ENCODE measurements around the gene TSC22D3. TPM values are rescaled to one million over a fixed set of nuclear protein-coding genes. Genes with fewer than 3 reads are reported as not detected.
"Not testable (repeated sequence)": the region's sequence is repeated elsewhere in the genome, so short reads cannot be mapped to it uniquely, and the experiment has no call there.

Gene TSC22D3
- total RNA-seq, 3 donors from 2014 or later = 14.1 to 21.6 (median 18.5) TPM

DNA sequence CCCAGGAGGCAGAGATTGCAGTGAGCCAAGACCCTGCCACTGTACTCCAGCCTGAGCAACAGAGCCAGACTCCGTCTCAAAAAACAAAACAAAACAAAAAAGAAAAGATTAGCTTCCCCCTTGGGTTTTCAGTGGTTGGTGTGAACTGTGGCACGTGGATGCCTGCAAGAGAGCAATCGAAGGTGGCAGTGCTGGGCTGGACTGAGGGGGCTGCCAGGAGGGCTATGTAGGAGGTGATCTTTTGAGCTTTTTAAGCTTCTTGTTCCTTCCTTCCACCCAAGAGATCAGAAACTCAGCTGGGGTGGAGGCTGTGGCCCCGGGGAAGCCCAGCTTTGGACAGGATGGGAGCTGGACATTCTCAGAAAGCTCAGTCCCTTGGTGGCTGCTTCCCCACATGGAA lies 97.7 kb downstream of the TSC22D3 start:
- Mint-ChIP-seq H3K27me3 (ENCODE audit: low read depth) (no peaks in the 10 kb centered on the region), H3K36me3 (ENCODE audit: insufficient read depth) (no peaks in the 10 kb centered on the region), H3K9me3 (no peaks in the 10 kb centered on the region), H3K4me3 (peak overlapping the region; percentile 89), H3K4me1 (ENCODE audit: low read depth) (peaks cover 66% of the 10 kb centered on the region)
- no peak for ATAC-seq
- no peak for DNase-seq

DNA sequence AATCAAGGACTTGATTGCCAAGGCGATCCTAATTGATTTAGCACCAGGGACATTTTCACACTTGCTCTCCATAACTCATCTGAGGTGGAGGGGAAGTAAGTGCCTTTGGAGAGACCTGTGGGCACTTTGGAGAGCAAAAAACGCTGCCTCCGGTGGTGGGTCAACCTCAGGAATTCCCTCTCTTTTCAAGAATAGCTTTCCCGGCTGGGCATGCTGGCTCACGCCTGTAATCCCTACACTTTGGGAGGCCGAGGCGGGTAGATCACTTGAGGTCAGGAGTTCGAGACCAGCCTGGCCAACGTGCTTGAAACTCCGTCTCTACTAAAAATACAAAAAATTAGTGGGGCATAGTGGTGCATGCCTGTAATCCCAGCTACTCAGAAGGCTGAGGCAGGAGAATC lies 98.1 kb downstream of the TSC22D3 start:
- ATAC-seq (no peak), DNase-seq (no peak)
- H3K4me3 Mint-ChIP-seq = peak overlapping the region; percentile 89
- H3K9me3 Mint-ChIP-seq = no peaks in the 10 kb centered on the region
- no peaks in the 10 kb centered on the region for H3K27me3 Mint-ChIP-seq (ENCODE audit: low read depth)
- no peaks in the 10 kb centered on the region for H3K36me3 Mint-ChIP-seq (ENCODE audit: insufficient read depth)
- H3K4me1 Mint-ChIP-seq (ENCODE audit: low read depth) = peaks cover 67% of the 10 kb centered on the region

DNA sequence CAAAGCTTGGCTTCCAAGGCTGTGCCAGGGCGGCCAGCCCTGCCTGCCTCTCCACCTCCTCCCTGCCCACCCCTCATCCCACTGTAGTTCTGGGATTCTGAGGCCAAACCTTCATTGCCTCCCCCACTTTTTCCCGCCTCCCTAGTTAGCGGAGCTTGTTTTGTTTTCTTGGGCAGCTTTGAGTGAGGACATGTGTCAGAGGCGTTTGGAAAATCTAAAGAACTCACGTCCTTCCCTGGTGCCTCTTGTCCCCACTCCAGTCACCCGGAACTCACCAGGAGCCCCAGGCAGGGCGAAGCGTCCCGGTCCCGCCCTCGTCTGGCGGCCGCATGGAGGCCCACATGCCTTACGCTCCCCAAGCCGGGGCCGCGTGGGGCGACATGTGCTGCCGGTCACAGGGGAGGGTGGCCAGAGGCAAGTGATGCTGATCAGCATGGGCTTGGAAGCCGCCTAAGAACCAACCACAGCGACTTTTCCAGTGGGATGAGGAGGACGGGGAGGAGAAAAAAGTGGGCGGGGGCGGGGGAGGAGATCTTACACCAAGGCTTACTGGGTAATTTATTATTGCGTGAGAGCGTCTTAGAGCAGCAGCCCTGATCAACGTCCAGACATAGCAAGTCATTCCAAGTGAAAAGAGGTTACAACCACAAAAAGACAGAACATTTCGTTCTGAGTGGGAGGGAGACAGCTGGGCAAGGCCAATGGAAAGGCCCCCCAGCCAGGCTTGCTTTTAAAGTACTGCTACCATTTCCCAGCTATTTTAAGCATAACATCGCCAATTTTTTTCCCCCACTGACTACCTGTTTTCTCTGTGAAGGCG lies 98.8 kb downstream of the TSC22D3 start:
- DNase-seq (peak; percentile 47), ATAC-seq (peak; percentile 33 to 49)
- Mint-ChIP-seq H3K4me1 (ENCODE audit: low read depth) (peaks cover 67% of the 10 kb centered on the region), H3K9me3 (no peaks in the 10 kb centered on the region), H3K27me3 (ENCODE audit: low read depth) (no peaks in the 10 kb centered on the region), H3K36me3 (ENCODE audit: insufficient read depth) (no peaks in the 10 kb centered on the region), H3K4me3 (peak overlapping the region; percentile 89)

DNA sequence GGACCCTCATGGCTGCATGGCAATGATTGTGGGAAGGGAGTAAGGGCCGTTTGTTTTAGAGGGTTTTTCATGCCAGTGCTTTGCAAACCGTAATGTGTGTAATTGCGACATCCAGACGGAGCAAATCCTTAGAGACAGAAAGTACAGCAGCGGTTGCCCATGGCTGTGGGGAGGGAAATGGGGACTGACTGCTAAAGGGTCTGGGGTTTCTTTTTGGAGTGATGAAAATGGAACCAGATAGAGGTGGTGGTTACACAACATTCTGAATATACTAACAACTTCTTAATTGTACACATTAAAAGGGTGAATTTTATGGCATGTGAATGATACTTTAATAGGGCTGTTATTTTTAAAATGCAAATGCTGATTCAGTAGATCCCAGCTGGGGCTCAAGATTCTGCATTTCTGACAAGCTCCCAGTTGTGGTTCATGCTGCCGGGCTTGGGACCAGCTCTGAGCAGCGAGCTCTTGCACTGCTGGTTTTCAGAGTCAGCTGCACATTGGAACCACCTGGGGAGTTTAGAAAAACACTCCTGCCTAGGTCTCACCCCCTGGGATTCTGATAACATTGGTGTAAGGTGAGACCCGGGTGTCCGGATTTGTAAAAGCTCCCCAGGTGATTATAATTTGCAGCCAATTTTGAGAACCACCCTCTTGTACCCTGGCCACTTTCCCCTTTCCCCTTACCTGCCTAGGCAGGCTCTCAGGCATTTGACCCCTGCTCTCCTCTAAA lies 99.6 kb downstream of the TSC22D3 start:
- Mint-ChIP-seq H3K27me3 (ENCODE audit: low read depth) (no peaks in the 10 kb centered on the region), H3K36me3 (ENCODE audit: insufficient read depth) (no peaks in the 10 kb centered on the region), H3K4me1 (ENCODE audit: low read depth) (peaks cover 65% of the 10 kb centered on the region), H3K4me3 (peak overlapping the region; percentile 89), H3K9me3 (no peaks in the 10 kb centered on the region)
- DNase-seq (no peak), ATAC-seq (no peak)

DNA sequence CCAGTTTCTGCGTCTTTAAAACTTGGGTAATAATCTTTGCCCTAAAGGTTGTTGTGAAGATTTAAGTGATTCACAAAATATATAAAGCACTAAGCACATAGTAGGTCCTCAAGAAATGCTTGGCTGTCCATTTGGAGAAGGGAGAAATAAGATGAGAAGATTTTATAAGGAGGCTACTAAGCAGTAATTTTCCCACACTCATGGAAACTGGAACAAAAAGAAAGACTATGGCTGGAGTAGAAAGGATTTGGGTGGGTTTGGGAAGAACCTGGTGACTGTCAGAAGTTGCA lies 100.3 kb downstream of the TSC22D3 start:
- H3K4me3 Mint-ChIP-seq = peak overlapping the region; percentile 89
- no peaks in the 10 kb centered on the region for H3K36me3 Mint-ChIP-seq (ENCODE audit: insufficient read depth)
- ATAC-seq (no peak), DNase-seq (no peak)
- H3K27me3 Mint-ChIP-seq (ENCODE audit: low read depth) = no peaks in the 10 kb centered on the region
- no peaks in the 10 kb centered on the region for H3K9me3 Mint-ChIP-seq
- peaks cover 58% of the 10 kb centered on the region for H3K4me1 Mint-ChIP-seq (ENCODE audit: low read depth)

DNA sequence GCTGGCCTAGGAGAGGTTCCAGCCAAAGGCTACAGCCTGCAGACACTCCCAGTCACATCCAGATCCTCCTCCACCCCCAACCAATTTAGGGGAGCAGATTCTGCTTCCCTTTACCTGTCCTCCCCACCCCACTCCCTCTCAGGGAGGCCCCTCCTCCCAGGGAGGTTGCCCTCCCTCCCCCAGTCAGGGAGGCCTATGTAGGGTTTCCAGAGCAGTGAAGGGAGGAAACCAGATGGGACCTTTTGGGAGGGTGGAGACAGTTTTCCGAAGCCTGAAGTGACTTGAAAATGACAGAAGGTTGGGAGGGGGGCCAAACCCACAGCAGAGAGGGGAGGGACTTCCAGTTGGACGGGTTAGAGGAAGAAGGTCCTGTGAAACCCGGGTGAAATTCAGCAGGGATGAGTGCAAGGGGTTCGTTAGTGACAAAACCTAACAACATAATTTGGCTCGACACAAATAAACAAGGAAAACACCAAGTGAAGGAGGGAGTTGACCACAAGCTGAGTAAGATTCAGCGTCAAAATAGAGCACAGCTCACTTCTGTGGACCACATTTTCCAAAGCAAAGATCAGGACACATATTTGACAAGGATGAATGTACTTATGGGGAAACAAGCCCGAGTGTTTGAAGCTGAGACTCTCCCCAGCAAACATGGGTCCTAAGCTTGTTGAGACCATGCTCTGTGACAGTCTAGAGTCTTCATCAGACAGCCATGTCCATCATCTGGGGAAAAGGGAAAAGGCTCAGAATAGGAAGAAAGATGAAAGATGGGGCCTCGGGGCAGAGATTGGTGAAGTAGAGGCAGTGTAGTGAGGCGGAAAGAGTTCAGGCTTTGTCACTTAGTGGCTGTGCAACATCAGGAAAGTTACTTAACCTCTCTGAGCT lies 100.9 kb downstream of the TSC22D3 start:
- DNase-seq = no peak
- H3K4me3 Mint-ChIP-seq = peak overlapping the region; percentile 89
- H3K4me1 Mint-ChIP-seq (ENCODE audit: low read depth) = peaks cover 58% of the 10 kb centered on the region
- no peaks in the 10 kb centered on the region for H3K27me3 Mint-ChIP-seq (ENCODE audit: low read depth)
- H3K9me3 Mint-ChIP-seq = no peaks in the 10 kb centered on the region
- no peaks in the 10 kb centered on the region for H3K36me3 Mint-ChIP-seq (ENCODE audit: insufficient read depth)
- peak; percentile 3 to 5 for ATAC-seq

DNA sequence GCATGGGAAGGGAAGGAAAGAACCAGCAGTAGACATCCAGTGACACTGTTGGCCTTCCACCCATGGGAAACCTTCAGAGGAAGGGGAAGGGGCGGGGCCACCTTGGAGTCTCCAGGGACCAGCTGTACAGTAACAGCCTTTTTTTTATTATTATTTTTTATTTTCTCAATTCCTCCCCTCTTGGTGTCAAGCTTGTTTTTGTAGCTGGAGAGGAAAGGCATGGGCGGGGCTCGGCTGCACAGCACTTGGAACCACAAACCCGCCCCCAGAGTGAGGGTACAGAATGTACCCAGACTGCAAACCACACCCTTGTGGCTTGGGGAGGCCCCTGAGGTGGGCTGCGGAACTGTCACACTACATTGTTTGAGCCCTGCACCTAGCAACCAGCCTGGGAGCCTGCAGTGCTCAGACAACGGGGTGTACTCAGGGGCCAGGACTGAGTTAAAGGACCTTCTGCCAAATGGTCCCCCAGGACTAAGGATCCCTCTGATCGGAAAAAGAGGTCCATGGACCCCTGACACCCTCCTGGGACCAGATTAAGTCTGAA lies 101.6 kb downstream of the TSC22D3 start:
- DNase-seq (peak; percentile 85), ATAC-seq (peak; percentile 84 to 85)
- H3K27me3 Mint-ChIP-seq (ENCODE audit: low read depth) = no peaks in the 10 kb centered on the region
- no peaks in the 10 kb centered on the region for H3K36me3 Mint-ChIP-seq (ENCODE audit: insufficient read depth)
- peak overlapping the region; percentile 89 for H3K4me3 Mint-ChIP-seq
- no peaks in the 10 kb centered on the region for H3K9me3 Mint-ChIP-seq
- peaks cover 57% of the 10 kb centered on the region for H3K4me1 Mint-ChIP-seq (ENCODE audit: low read depth)

DNA sequence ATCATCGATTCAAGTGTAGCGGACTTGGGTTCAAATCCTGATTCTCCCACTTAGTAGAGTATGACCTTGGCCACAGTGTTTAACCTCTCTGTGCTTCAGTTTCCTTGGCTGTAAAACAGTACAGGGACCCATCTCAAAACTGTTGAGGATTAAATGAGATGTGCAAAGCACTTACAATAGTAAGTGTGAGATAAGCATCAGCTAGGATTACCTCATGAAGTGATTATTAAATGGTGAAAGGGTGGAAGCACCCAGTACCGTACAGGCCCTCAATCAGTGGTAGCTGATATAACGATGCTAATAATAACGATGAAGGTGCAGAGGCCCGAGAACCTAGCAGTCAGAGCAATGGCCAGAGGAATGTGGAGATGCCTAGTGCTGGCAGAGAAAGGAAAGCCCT lies 102.2 kb downstream of the TSC22D3 start:
- no peak for ATAC-seq
- DNase-seq = no peak
- peak overlapping the region; percentile 35 for H3K4me3 Mint-ChIP-seq
- H3K36me3 Mint-ChIP-seq (ENCODE audit: insufficient read depth) = no peaks in the 10 kb centered on the region
- H3K27me3 Mint-ChIP-seq (ENCODE audit: low read depth) = no peaks in the 10 kb centered on the region
- H3K9me3 Mint-ChIP-seq = no peaks in the 10 kb centered on the region
- H3K4me1 Mint-ChIP-seq (ENCODE audit: low read depth) = peaks cover 51% of the 10 kb centered on the region

DNA sequence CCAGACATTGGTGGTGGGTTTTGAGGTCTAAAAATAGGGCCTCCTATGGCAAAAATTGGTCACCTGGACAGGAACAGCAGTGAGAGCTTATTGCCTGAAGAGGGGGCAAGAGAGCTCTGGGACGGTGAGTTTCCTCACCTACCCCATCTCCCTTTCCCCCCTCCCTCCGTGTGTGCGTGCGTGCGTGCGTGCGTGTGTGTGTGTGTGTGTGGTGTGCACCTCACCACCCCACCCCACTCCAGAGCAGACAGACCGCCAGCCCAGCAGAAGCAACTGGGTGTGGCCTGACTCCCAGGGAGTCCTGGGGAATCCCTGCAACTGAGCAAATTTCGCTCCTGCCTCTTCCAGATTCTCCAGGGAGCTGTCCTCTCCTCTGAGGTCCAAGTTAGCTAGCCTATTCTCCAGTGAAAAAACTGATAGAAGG lies 102.6 kb downstream of the TSC22D3 start:
- Mint-ChIP-seq H3K36me3 (ENCODE audit: insufficient read depth) (no peaks in the 10 kb centered on the region), H3K9me3 (no peaks in the 10 kb centered on the region), H3K4me1 (ENCODE audit: low read depth) (peaks cover 46% of the 10 kb centered on the region), H3K4me3 (peak overlapping the region; percentile 38), H3K27me3 (ENCODE audit: low read depth) (no peaks in the 10 kb centered on the region)
- ATAC-seq (peak; percentile 47 to 51), DNase-seq (peak; percentile 66)

DNA sequence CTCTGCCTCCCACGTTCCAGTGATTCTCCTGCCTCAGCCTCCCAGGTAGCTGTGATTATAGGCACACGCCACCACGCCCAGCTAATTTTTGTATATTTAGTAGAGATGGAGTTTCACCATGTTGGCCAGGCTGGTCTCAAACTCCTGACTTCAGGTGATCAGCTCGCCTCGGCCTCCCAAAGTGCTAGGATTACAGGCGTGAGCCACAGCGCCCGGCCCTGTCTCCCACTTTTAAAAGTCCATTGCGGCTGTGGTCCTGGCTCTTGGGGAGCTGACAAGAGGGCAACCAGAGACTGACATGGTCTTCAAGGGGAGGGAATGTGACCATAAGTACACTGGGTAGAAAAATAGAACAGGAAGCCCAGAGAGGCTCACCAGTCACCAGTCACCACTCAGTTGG lies 104.3 kb downstream of the TSC22D3 start:
- H3K9me3 Mint-ChIP-seq; ATAC-seq; DNase-seq; H3K4me3 Mint-ChIP-seq; H3K27me3 Mint-ChIP-seq (ENCODE audit: low read depth); H3K36me3 Mint-ChIP-seq (ENCODE audit: insufficient read depth): not testable (repeated sequence)
- peaks cover 45% of the 10 kb centered on the region for H3K4me1 Mint-ChIP-seq (ENCODE audit: low read depth)

DNA sequence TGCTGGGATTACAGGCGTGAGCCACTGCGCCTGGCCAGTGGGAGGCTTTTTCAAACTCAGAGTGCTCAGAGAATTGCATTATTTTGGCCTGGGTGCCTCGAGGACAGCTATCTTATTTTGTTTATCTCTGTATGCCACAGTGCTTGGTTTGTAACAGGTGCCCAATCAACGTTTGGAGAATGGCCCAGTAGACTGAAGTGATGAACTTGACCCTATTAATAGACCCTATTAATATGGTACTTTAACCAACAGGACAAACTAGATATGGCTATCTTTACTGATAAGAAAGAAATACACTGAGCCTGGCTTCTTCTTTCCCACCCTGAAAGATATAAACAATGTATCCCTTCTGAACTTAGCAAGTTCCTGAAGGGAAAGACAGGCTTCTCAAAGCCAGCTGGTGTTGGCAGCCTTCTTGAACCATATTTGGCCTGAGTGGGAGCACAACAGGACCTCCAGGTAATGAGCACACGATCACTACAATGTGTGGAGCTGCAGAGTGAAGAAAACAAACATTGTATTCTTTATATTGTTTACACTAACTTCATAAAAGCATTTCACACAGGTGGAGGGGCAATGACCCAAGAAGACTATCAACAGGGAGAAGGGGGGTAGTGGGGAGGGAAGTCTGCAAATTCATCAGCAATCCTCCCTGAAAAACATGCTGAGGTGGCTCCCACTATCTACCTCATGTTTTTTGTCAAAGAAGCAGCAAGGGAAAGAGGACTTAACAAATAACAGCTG lies 105.5 kb downstream of the TSC22D3 start:
- Mint-ChIP-seq H3K36me3 (ENCODE audit: insufficient read depth) (peaks cover 2% of the 10 kb centered on the region), H3K4me1 (ENCODE audit: low read depth) (peaks cover 36% of the 10 kb centered on the region), H3K9me3 (no peaks in the 10 kb centered on the region), H3K27me3 (ENCODE audit: low read depth) (no peaks in the 10 kb centered on the region), H3K4me3 (no peak overlapping the region)
- no peak for ATAC-seq
- DNase-seq = no peak

DNA sequence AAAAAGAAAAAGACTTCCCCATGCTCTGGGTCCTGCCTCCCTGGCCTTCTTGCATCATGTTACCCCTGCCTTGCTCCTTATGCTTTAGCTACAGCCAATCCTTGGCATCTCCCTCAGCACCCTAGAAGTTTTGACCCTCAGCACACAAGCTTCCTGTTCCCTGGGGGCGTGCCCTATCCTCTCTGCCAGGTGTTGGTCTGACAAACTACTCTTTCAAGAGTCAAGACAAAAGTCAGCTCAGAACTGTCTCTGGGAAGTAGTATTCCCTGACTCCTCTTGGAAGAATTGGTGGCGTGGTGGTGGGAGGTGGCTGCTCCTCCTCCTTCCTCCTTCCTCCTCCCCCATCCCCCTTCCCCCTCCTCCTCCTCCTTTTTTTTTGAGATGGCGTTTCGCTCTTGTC lies 106.3 kb downstream of the TSC22D3 start:
- ATAC-seq = no peak
- H3K4me1 Mint-ChIP-seq (ENCODE audit: low read depth) = peaks cover 28% of the 10 kb centered on the region
- peaks cover 2% of the 10 kb centered on the region for H3K36me3 Mint-ChIP-seq (ENCODE audit: insufficient read depth)

DNA sequence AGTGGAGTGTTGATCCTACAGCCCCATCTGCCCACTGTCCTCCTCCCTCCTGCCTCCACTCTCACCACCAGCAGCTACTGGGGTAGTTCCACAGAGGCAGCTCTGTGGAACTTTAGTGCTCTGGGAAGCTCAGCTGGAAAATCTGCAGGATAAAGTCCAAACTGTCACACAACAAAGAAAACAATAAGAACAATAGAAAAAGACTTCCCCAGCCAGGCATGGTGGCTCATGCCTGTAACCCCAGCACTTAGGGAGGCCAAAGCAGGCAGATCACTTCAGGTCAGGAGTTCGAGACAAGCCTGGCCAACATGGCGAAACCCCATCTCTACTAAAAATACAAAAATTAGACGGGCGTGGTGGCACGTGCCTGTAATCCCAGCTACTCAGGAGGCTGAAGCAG lies 106.9 kb downstream of the TSC22D3 start:
- DNase-seq; ATAC-seq; H3K9me3 Mint-ChIP-seq; H3K36me3 Mint-ChIP-seq (ENCODE audit: insufficient read depth); H3K4me3 Mint-ChIP-seq; H3K27me3 Mint-ChIP-seq (ENCODE audit: low read depth): not testable (repeated sequence)
- peaks cover 26% of the 10 kb centered on the region for H3K4me1 Mint-ChIP-seq (ENCODE audit: low read depth)

More for the DNA sequence above, 106.3 kb downstream of the TSC22D3 start:
- no peak for DNase-seq
- H3K4me3 Mint-ChIP-seq = no peak overlapping the region
- no peaks in the 10 kb centered on the region for H3K27me3 Mint-ChIP-seq (ENCODE audit: low read depth)
- H3K9me3 Mint-ChIP-seq = no peaks in the 10 kb centered on the region

Measured in activated T-cell treated with anti-CD3 and anti-CD28 coated beads, Interleukin-2, amount 50 U/mL, for 4 hours (primary cell).